Measurements from ENCODE around the gene PRXL2B.

DNA sequence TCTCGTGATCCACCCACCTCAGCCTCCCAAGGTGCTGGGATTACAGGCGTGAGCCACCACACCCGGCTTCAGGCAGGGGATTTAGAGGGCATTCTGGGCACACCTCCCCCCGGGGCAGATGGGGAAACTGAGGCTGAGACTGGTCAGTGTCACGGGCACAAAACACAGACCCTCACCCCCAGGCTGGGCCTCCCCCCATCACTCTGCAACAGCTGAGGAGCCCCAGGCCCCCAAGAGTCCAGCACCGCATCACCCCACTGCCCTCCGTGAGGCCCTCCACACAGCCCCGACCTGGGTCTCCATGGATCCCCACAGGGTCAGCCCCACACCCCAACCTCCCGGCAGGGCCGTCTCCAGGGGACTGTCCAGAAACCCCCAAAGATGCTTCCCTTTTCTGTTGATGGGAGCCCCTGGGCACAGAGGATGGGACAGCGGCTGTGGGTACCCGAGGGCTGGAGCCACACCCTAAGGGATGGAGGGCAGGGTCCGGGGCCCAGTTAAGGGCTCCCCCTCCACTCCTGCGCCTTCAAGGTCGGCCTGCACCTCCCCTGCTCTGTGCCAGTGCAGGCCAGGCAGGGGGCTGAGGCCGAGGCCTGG lies 19.4 kb upstream of the PRXL2B start:
- TF ChIP-seq CTCF (IDR thresholded peaks at IDR 0.05; ENCODE audit: low read depth, low read length, missing input control) (no peak), YY1 (IDR thresholded peaks at IDR 0.05) (no peak), SP1 (IDR thresholded peaks at IDR 0.05) (no peak), RXRA (IDR thresholded peaks at IDR 0.05) (no peak), HNF4A (conservative IDR thresholded peaks at IDR 0.05) (no peak), JUND (IDR thresholded peaks at IDR 0.05) (no peak)
